ENCODE measurements around the gene PLEKHG4B. TPM values are rescaled to one million over a fixed set of nuclear protein-coding genes. Genes with fewer than 3 reads are reported as not detected.
"Not testable (repeated sequence)": the region's sequence is repeated elsewhere in the genome, so short reads cannot be mapped to it uniquely, and the experiment has no call there.

PLEKHG4B gene, protein sequence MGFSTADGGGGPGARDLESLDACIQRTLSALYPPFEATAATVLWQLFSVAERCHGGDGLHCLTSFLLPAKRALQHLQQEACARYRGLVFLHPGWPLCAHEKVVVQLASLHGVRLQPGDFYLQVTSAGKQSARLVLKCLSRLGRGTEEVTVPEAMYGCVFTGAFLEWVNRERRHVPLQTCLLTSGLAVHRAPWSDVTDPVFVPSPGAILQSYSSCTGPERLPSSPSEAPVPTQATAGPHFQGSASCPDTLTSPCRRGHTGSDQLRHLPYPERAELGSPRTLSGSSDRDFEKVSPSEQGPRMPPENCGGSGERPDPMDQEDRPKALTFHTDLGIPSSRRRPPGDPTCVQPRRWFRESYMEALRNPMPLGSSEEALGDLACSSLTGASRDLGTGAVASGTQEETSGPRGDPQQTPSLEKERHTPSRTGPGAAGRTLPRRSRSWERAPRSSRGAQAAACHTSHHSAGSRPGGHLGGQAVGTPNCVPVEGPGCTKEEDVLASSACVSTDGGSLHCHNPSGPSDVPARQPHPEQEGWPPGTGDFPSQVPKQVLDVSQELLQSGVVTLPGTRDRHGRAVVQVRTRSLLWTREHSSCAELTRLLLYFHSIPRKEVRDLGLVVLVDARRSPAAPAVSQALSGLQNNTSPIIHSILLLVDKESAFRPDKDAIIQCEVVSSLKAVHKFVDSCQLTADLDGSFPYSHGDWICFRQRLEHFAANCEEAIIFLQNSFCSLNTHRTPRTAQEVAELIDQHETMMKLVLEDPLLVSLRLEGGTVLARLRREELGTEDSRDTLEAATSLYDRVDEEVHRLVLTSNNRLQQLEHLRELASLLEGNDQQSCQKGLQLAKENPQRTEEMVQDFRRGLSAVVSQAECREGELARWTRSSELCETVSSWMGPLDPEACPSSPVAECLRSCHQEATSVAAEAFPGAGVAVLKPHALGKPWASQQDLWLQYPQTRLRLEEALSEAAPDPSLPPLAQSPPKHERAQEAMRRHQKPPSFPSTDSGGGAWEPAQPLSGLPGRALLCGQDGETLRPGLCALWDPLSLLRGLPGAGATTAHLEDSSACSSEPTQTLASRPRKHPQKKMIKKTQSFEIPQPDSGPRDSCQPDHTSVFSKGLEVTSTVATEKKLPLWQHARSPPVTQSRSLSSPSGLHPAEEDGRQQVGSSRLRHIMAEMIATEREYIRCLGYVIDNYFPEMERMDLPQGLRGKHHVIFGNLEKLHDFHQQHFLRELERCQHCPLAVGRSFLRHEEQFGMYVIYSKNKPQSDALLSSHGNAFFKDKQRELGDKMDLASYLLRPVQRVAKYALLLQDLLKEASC (N-terminal part only)
- total RNA-seq: not detected in 2 replicates

DNA sequence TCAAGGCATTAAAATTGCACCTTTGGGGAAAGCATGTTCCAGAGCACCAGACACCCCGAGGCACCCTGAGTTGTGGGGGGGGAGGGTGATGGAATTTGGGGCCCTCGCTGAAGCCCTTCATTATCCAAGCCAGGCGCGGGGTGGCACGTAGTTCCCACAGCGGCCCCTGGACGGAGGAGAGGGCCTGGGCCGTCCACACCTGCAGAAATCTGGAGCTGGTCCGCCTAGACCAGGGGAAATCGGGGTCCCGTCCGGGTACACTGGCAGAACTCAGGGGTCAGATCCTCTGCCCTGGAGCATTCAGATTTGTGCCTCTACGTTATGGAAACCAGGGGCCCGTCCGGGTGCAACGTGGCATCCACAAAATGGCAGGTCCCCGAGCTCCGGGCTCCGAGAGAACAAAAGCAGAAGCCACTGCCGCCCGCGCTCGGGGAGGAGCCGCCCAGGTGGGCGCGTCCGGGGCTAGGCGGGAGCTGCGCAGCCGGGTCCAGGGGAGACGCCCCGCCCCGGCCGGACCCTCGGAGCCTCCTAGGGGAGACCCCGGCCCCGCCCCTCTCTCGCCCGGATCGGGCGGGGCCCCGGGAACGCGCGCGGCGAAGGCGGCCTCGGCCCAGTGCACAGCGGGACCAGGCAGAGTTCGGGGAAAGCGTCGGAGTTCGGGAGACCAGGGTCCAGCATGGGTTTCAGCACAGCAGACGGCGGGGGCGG is at the start of gene PLEKHG4B:
Gene PLEKHG4B, plus strand, starts transcription at position 613 of the 708 bp plus-strand sequence. Its CDS starts 64 bp downstream, at position 677.
- no peak for DNase-seq

GRCh38 chr5:42250-42649 is 49.7 kb upstream of the PLEKHG4B start:
- peak; percentile 44 for DNase-seq

DNA sequence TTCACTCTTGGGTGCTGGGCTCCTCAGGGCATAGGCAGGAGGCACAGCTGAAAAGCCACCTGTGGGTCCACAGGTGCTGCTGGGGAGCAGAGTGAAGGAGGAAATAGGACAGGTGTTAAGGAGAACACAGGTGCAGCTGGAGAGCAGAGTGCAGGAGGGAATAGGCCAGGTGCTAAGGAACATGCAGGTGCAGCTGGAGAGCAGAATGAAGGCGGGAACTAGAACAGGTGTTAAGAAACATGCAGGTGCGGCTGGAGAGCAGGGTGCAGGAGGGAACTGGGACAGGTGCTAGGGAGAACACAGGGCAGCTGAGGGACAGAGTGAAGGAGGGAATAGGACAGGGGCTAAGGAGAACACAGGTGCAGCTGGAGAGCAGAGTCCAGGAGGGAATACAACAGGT is 43.8 kb upstream of the PLEKHG4B start:
- no peak for DNase-seq

GRCh38 chr5:49530-49929 is 42.4 kb upstream of the PLEKHG4B start:
- not testable (repeated sequence) for DNase-seq

DNA sequence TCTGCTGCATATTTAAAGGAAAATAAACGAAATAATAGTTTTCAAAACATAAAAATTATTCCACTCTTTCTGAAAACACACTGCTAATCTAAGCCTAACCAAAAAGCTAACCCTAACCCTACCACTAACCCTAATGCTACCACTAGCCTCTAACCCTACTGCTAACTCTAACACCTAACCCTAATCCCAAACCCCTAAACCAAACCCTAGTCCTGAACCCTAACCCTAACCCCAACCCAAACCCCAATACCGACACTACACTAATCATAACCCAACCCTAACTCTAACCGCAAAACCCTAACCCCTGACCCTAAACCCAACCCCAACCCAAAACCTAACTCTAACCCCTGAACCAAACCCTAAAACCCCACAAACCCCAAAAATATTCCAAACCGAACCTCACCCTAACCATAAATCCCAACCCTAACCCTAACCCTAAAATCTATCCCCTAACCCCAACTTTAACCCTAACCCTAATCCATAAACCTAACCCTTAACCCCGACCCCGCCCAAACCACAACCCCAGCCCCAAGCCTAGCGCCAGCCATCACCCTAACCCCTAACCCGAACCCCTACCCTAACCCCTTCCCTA is 41.9 kb upstream of the PLEKHG4B start:
- no peak for DNase-seq

- no peak for DNase-seq
Measured at GRCh38 chr5:50724-51499, 41.1 kb upstream of the PLEKHG4B start.

DNA sequence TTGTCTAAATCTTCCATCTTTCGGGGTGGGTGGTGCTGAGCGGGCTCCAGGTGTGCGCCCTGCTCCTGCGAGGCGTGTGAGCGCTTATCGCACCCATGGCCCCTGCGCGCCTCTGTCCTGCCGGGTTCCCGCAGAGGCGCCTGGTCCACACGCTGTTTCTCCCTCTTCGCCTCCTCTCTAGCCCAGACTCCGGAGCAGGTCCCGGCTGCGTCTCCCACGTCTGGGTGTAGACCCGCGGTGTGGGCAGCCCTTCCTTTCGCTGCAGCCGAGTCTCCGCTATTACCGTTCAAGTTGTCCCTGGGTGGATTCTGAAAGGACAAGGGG is 40.5 kb upstream of the PLEKHG4B start:
- DNase-seq: no peak

DNA sequence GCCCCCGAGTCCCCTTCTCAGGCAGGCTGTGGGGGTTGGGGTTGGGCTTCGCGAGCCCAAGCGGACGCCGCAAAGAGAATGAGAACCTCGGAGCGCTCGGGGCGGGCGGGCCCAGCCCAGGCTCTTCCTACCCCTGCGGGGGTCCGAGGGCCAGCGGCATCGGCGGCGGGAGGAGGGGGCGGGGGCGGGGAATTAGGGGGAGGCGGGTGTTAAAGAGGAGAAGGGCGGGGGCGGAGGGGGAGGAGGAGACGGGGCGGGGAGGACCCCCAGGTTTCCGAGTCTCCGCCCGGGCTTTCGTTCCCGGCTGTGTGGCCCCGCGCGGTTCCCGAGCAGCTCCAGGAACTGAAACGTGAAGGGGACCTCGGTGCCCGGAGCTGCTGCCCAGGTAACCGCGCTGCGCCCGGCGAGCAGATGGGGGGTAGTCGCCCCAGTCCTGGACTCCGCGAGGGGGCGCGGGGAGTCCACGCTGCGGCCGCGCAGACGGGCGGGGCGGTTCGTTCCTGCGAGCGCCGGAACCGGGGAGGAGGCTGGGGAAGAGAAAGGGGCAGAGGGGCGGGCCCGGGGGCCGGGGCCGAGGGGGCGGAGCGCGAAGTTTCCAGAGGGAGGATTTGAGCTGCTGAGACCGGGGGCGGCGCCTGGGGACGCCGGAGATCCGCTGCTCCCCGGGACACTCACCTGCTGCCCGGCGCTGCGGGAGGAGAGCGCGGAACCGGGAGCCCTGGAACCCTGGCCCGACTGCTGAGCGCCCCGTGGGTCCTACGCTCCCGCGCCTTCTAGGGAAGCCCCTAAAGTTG is 38.4 kb upstream of the PLEKHG4B start:
- peak; percentile 21 for DNase-seq

- DNase-seq: no peak
Measured at GRCh38 chr5:54175-54730, 37.7 kb upstream of the PLEKHG4B start.

GRCh38 chr5:54876-55569 is 36.9 kb upstream of the PLEKHG4B start:
- no peak for DNase-seq

- peak; percentile 66 for DNase-seq
Measured at GRCh38 chr5:56561-57290, 35.2 kb upstream of the PLEKHG4B start.

GRCh38 chr5:60250-60649 is 31.7 kb upstream of the PLEKHG4B start:
- not testable (repeated sequence) for DNase-seq

GRCh38 chr5:70440-70839 is 21.5 kb upstream of the PLEKHG4B start:
- DNase-seq: no peak

- not testable (repeated sequence) for DNase-seq
Measured at GRCh38 chr5:72316-73180, 19.4 kb upstream of the PLEKHG4B start.

GRCh38 chr5:73181-73447 is 18.9 kb upstream of the PLEKHG4B start:
- not testable (repeated sequence) for DNase-seq

GRCh38 chr5:73768-74502 is 18.0 kb upstream of the PLEKHG4B start:
- DNase-seq: no peak

Measured in dermis blood vessel endothelial cell (primary cell).